ENCODE measurements around the gene XPO4. TPM values are rescaled to one million over a fixed set of nuclear protein-coding genes. Genes with fewer than 3 reads are reported as not detected.
A peak's percentile ranks its signal among the peaks of the same experiment; 100 is the strongest.
"Not testable (repeated sequence)": the region's sequence is repeated elsewhere in the genome, so short reads cannot be mapped to it uniquely, and the experiment has no call there.

XPO4 gene
- total and polyA plus RNA-seq, 2 of the 13 experiments (the other 11 are each of a cell fraction or from before 2014, with no cell fraction given) = 8.4 to 24.8 TPM

DNA sequence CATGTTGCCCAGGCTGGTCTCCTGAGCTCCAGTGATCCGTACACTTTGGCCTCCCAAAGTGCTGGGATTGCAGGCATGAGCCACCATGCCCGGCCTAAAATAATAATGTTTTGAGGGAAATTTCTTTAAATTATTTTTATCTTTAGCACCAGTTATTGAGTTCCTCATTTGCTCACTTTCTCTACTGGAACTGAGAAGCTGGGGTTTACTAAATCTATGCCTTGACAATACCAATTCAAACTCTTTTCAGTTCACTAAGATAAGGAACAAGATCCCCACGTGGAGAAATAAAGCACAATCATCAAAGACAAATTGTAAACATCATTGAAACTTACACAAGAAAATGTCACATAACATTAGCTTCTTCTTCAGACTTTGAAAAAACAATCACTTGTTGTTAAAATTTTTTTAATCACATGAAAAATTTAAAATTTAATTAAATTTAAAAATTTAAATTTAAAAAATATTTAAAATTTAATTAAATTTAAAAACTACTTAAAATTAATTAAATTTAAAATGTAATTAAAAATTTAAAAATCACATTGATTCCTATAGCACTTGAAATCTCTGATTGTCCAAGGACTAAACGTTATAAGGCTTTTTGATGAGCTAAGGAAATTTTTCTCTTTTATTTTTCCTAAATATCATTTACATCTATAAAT, 25.2 kb upstream of the XPO4 start:
- Histone ChIP-seq H4K20me1 (ENCODE audit: insufficient read depth, low read length) (no peaks in the 10 kb centered on the region), H3K4me2 (ENCODE audit: low read depth, low read length) (no peak overlapping the region), H3K79me2 (ENCODE audit: insufficient read depth, low read length) (no peaks in the 10 kb centered on the region), H3K27me3 (ENCODE audit: control insufficient read depth in 1 of 2, insufficient read depth in 2 of 2, low read length in 2 of 2) (no peaks in the 10 kb centered on the region), H3K9ac (ENCODE audit: insufficient read depth, low read depth, low read length) (no peak overlapping the region), H3K36me3 (replicated peaks in 1 of 2; ENCODE audit: control insufficient read depth in 1 of 2, insufficient read depth in 2 of 2, low read length in 2 of 2) (no peaks in the 10 kb centered on the region), H3K27ac (ENCODE audit: extremely low read length, insufficient read depth, low read length) (no peak overlapping the region), H3K4me1 (ENCODE audit: insufficient read depth, low read length) (peaks cover 9% of the 10 kb centered on the region; the same call in 1 of the 2 replicates), H2AFZ (ENCODE audit: low read length) (no peak overlapping the region), H3K4me3 (replicated peaks in 1 of 3; ENCODE audit: insufficient read depth in 1 of 3, low read depth in 2 of 3, low read length in 3 of 3) (no peak overlapping the region), H3K9me3 (ENCODE audit: low read length) (no peaks in the 10 kb centered on the region)
- WGBS (ENCODE audit: low lambda C conversion rate) = 48% methylated on average over 4 of the region's 4 CpGs
- DNase-seq (ENCODE audit: low spot score) = no peak
- no peak for FAIRE-seq
- ChIA-PET POLR2A (no interaction called here), CTCF (ENCODE audit: low intra/inter-chr PET ratio, low total read pairs) (no interaction called here)
- in situ Hi-C loops (cut with HindIII; ENCODE audit: extremely low pct_ligation_motif_present, low pct_unique_long_range_greater_than_20kb) = loop anchor here (5.0 to 10.0 kb wide), 3 partner anchors 223 to 743 kb away; partner anchors contain the start of gene IL17D
- no peak for ATAC-seq
- BruUV-seq (replicated peaks) = no TSS peak
- intact Hi-C loops (cut with micrococcal nuclease; ENCODE audit: unreplicated experiment) = loop anchor here (10.0 kb wide), 1 partner anchor 63 kb away; no protein-coding TSS in a partner anchor
- TF ChIP-seq FOXO4 (CRISPR knock-in tag; conservative IDR thresholded peaks at IDR 0.05) = no peak
- TF ChIP-seq MAFK (conservative IDR thresholded peaks at IDR 0.05 in 1 of 2, IDR thresholded peaks at IDR 0.05 in 1 of 2; ENCODE audit: low read length in 2 of 2) = peak in 1 of 2 experiments; percentile 55; a peak in 2 of 4 replicates
- TF ChIP-seq SETDB1 (CRISPR knock-in tag; IDR thresholded peaks at IDR 0.05; ENCODE audit: borderline replicate concordance) = no peak
- no peak for TF ChIP-seq ZNF616 (CRISPR knock-in tag; IDR thresholded peaks at IDR 0.05; ENCODE audit: low read depth)

- FAIRE-seq; H3K27me3 ChIP-seq (ENCODE audit: control insufficient read depth in 1 of 2, insufficient read depth in 2 of 2, low read length in 2 of 2); BruUV-seq (replicated peaks); H2AFZ ChIP-seq (ENCODE audit: low read length); H3K79me2 ChIP-seq (ENCODE audit: insufficient read depth, low read length); DNase-seq (ENCODE audit: low spot score); POLR2A ChIA-PET; H4K20me1 ChIP-seq (ENCODE audit: insufficient read depth, low read length); ATAC-seq; H3K36me3 ChIP-seq (replicated peaks in 1 of 2; ENCODE audit: control insufficient read depth in 1 of 2, insufficient read depth in 2 of 2, low read length in 2 of 2); H3K4me3 ChIP-seq (replicated peaks in 1 of 3; ENCODE audit: insufficient read depth in 1 of 3, low read depth in 2 of 3, low read length in 3 of 3); H3K9ac ChIP-seq (ENCODE audit: insufficient read depth, low read depth, low read length); H3K9me3 ChIP-seq (ENCODE audit: low read length); H3K4me2 ChIP-seq (ENCODE audit: low read depth, low read length); H3K27ac ChIP-seq (ENCODE audit: extremely low read length, insufficient read depth, low read length): not testable (repeated sequence)
- CTCF ChIA-PET (ENCODE audit: low intra/inter-chr PET ratio, low total read pairs) = interaction anchor here (1.4 to 1.7 kb wide), 3 partner anchors 213 to 433 kb away, joined by 8 to 10 read pairs (median 8); no protein-coding TSS in a partner anchor
- 44% methylated on average over 13 of the region's 13 CpGs for WGBS (ENCODE audit: low lambda C conversion rate)
- in situ Hi-C loops (cut with HindIII; ENCODE audit: extremely low pct_ligation_motif_present, low pct_unique_long_range_greater_than_20kb) = loop anchor here (5.0 to 10.0 kb wide), 3 partner anchors 221 to 741 kb away; partner anchors contain the start of gene IL17D
- H3K4me1 ChIP-seq (ENCODE audit: insufficient read depth, low read length) = peaks cover 30% of the 10 kb centered on the region
- intact Hi-C loops (cut with micrococcal nuclease; ENCODE audit: unreplicated experiment) = loop anchor here (1.0 to 10.0 kb wide), 4 partner anchors 61 to 430 kb away; no protein-coding TSS in a partner anchor
These were observed 22.8 kb upstream of the XPO4 start for GRCh38 chr13:20925395-20925790.

Data from HepG2 (cell line).